Measurements from ENCODE around the gene NTNG2. TPM values are rescaled to one million over a fixed set of nuclear protein-coding genes. Genes with fewer than 3 reads are reported as not detected.
"Not testable (repeated sequence)": the region's sequence is repeated elsewhere in the genome, so short reads cannot be mapped to it uniquely, and the experiment has no call there.

NTNG2 gene
- total RNA-seq, 1 donor from 2014 or later, result 0.98 TPM

DNA sequence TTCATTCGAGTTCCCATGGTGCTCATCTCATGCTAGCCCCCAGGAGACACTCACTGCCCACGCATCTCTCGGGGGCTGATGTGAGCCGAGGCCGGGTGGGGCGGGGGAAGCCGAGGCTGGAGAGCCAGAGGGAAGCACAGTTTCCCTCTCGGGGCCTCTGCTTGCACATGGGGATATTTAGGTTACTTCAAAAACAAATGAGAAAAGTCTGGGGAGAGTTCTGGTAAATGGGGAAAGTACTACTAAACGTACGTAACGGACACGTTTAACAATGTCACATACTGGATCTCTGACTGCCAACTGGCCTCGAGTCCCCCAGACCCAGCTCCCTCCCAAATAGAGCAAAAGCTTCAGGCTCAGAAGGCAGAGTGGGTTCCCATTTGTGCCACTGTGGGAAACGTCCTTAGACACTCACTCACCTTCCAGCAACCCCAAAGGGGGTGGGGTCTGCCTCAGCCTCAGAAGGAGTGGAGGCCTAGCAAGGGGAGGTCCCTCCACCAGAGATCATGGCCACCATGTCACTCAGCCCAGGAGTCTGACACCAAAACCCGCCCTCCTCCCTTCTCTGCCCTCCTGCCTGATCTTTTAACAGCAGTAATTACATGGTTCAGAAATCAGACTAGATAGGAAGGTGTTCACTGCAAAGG lies 33.8 kb upstream of the NTNG2 start:
- Histone ChIP-seq H3K36me3 (no peaks in the 10 kb centered on the region), H3K4me1 (no peaks in the 10 kb centered on the region), H3K27me3 (no peaks in the 10 kb centered on the region), H3K4me3 (no peak overlapping the region), H3K27ac (no peak overlapping the region), H3K9me3 (no peaks in the 10 kb centered on the region)
- intact Hi-C loops (cut with DNase I), result no loop called here
- TF ChIP-seq POLR2AphosphoS5 (IDR thresholded peaks at IDR 0.05; ENCODE audit: insufficient read depth in 1 of 2, low read depth in 1 of 2), result no peak
- TF ChIP-seq, protein P1, sequence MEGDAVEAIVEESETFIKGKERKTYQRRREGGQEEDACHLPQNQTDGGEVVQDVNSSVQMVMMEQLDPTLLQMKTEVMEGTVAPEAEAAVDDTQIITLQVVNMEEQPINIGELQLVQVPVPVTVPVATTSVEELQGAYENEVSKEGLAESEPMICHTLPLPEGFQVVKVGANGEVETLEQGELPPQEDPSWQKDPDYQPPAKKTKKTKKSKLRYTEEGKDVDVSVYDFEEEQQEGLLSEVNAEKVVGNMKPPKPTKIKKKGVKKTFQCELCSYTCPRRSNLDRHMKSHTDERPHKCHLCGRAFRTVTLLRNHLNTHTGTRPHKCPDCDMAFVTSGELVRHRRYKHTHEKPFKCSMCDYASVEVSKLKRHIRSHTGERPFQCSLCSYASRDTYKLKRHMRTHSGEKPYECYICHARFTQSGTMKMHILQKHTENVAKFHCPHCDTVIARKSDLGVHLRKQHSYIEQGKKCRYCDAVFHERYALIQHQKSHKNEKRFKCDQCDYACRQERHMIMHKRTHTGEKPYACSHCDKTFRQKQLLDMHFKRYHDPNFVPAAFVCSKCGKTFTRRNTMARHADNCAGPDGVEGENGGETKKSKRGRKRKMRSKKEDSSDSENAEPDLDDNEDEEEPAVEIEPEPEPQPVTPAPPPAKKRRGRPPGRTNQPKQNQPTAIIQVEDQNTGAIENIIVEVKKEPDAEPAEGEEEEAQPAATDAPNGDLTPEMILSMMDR (IDR thresholded peaks at IDR 0.05), result no peak
- no peak for TF ChIP-seq POLR2A (IDR thresholded peaks at IDR 0.05)
- no peak for DNase-seq (ENCODE audit: extremely low spot score in 2 of 2)

DNA sequence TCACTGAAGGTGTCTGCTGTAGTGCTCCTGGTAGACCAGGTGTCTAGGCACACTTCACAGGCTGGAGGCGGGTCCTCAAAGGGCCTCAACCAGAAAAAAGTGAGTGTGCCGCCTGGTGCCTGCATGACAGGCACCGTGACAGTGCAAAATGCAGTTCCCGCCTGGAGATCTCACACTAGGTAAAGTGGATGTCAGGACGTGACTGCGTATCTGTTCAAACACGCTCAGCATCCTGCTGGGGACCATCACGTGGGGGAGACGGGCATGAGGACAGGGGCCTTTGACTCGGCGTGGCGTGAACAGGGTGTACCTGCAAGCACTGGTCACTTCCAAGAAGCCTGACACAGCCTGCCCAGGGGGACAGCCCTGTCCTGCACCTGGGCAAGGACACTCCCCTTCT lies 32.3 kb upstream of the NTNG2 start:
- no peaks in the 10 kb centered on the region for H3K9me3 ChIP-seq
- intact Hi-C loops (cut with DNase I), result no loop called here
- no peaks in the 10 kb centered on the region for H3K4me1 ChIP-seq
- no peak for TF ChIP-seq POLR2A (IDR thresholded peaks at IDR 0.05)
- TF ChIP-seq POLR2AphosphoS5 (IDR thresholded peaks at IDR 0.05; ENCODE audit: insufficient read depth in 1 of 2, low read depth in 1 of 2), result no peak
- TF ChIP-seq, protein P1 (IDR thresholded peaks at IDR 0.05), result no peak
- no peak overlapping the region for H3K27ac ChIP-seq
- no peak for DNase-seq (ENCODE audit: extremely low spot score in 2 of 2)
- no peaks in the 10 kb centered on the region for H3K36me3 ChIP-seq
- no peaks in the 10 kb centered on the region for H3K27me3 ChIP-seq
- H3K4me3 ChIP-seq, result no peak overlapping the region

DNA sequence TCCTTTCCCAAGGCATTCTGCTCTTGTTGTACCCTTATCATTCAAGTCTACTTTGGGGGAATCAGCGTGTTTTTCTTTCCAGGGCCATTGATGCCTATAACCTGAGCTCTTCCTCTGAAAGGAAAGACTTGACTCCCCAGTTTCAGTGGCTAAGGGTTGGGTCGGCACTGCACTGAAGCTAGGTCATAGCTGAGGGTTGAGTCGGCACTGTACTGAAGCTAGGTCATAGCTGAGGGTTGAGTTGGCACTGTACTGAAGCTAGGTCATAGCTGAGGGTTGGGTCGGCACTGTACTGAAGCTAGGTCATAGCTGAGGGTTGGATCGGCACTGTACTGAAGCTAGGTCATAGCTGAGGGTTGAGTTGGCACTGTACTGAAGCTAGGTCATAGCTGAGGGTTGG lies 27.8 kb upstream of the NTNG2 start:
- DNase-seq (ENCODE audit: extremely low spot score in 2 of 2); H3K4me1 ChIP-seq; H3K36me3 ChIP-seq; H3K27me3 ChIP-seq; H3K27ac ChIP-seq; intact Hi-C loops (cut with DNase I); H3K9me3 ChIP-seq; H3K4me3 ChIP-seq: not testable (repeated sequence)

DNA sequence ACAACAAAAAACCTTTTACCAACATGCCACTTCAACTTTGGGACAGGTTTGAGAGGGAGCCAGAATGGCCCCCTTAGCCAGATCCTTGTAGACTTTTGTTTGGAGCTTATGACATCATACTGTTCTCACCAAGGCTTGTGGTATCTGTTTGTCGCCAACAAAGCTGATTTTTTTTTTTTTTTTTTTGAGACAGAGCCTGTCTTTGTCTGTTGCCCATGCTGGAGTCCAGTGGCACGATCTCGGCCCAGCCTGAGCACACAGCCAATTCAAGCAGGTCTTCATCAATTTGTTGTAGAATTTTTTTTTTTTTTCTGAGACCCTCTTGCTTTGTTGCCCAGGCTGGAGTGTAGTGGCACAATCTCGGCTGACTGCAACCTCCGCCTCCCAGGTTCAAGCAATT lies 26.4 kb upstream of the NTNG2 start:
- intact Hi-C loops (cut with DNase I), result no loop called here
- H3K9me3 ChIP-seq, result no peaks in the 10 kb centered on the region

DNA sequence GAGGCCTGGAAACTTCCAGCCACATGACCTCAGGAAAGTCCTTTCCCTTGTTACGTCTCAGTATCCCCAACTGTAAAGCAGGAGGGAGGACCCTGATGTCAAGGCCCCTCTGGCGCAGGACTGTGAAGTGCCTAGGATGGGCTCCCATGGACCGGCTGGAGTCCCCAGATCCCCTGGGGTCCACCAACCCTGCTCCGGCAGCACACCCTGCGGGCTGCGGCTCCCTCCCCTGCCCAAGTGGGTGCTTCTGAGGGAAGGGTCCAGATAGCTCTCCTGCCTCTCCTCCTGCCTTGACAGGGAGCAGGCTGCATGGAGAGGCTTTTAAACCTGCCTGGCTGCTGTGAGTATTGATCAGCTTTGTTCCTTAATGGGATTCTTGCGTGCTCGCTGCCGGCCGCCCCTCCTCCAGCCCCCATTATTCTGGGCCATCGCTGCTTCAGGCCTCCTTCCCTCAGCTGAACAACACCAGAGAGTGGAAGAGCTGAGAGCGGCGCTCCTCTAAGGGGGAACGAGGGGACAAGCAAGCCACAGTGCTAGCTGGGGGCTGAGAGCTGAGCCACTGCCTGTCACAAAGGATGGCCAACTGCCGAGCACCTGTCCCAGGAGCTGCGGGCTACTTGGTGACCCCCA lies 25.6 kb upstream of the NTNG2 start:
- Histone ChIP-seq H3K4me1 (peaks cover 2% of the 10 kb centered on the region), H3K9me3 (no peaks in the 10 kb centered on the region), H3K4me3 (no peak overlapping the region), H3K36me3 (no peaks in the 10 kb centered on the region), H3K27ac (no peak overlapping the region), H3K27me3 (peaks cover 2% of the 10 kb centered on the region)
- DNase-seq (ENCODE audit: extremely low spot score in 2 of 2), result no peak
- TF ChIP-seq POLR2AphosphoS5 (IDR thresholded peaks at IDR 0.05; ENCODE audit: insufficient read depth in 1 of 2, low read depth in 1 of 2) (no peak), POLR2A (IDR thresholded peaks at IDR 0.05) (no peak)
- TF ChIP-seq, protein P1 (IDR thresholded peaks at IDR 0.05), result no peak
- intact Hi-C loops (cut with DNase I), result no loop called here

More for the DNA sequence above, 26.4 kb upstream of the NTNG2 start:
- TF ChIP-seq, protein P1 (IDR thresholded peaks at IDR 0.05), result no peak
- no peak for TF ChIP-seq POLR2AphosphoS5 (IDR thresholded peaks at IDR 0.05; ENCODE audit: insufficient read depth in 1 of 2, low read depth in 1 of 2)
- TF ChIP-seq POLR2A (IDR thresholded peaks at IDR 0.05), result no peak
- Histone ChIP-seq H3K27ac (no peak overlapping the region), H3K27me3 (no peaks in the 10 kb centered on the region), H3K4me1 (no peaks in the 10 kb centered on the region), H3K36me3 (no peaks in the 10 kb centered on the region), H3K4me3 (no peak overlapping the region)
- no peak for DNase-seq (ENCODE audit: extremely low spot score in 2 of 2)

All from vagina (tissue), 2 donors.